ENCODE data around the gene SHKBP1. TPM values are rescaled to one million over a fixed set of nuclear protein-coding genes. Genes with fewer than 3 reads are reported as not detected.

Gene SHKBP1
- total and polyA plus RNA-seq, 9 of the 15 experiments (the other 6 are each of a cell fraction or from before 2014, with no cell fraction given), result 1.2 to 58.1 (median 22.3) TPM

DNA sequence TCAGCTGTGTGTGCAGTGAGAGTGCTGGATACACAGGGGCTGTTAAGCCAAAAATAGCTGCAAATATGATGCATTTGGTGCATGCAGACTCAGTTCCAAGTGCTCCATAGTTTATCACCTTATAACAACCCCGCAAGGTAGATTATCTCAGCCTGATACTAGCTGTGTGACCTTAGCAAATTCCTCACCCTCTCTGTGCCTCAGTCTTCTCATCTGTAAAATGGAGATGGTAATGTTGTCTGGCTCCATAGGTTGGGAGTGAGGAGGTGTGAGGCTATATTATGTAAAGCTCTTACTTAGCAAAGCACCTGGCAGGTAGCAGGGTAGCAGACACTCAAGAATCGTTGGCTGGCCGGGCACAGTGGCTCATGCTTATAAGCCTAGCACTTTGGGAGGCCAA, 23.8 kb upstream of the SHKBP1 start:
- Histone ChIP-seq H3K9ac (ENCODE audit: insufficient read depth in 1 of 2, low read depth in 2 of 2, low read length in 2 of 2) (no peak overlapping the region), H3K27ac (ENCODE audit: extremely low read depth, low read depth, low read length) (no peak overlapping the region), H3K4me1 (replicated peaks in 1 of 2; ENCODE audit: control insufficient read depth in 2 of 2, insufficient read depth in 2 of 2, low read length in 2 of 2) (peaks cover 3 to 25% of the 10 kb centered on the region in 2 experiments; a peak in 3 of 5 replicates), H3K9me3 (replicated peaks; ENCODE audit: control insufficient read depth, insufficient read depth, low read depth, low read length) (no peaks in the 10 kb centered on the region), H3K4me3 (no peak overlapping the region), H3K27me3 (ENCODE audit: control insufficient read depth in 2 of 2, insufficient read depth in 2 of 2, low read length in 2 of 2) (peaks cover 3 to 36% of the 10 kb centered on the region in 2 experiments), H3K36me3 (ENCODE audit: control insufficient read depth, insufficient read depth, low read length) (no peaks in the 10 kb centered on the region), H3K79me2 (ENCODE audit: control insufficient read depth, insufficient read depth, low read length) (no peaks in the 10 kb centered on the region), H2AFZ (ENCODE audit: low read depth, low read length) (no peak overlapping the region), H3K9me1 (ENCODE audit: control insufficient read depth, insufficient read depth, low read length) (no peaks in the 10 kb centered on the region), H3K4me2 (ENCODE audit: insufficient read depth, low read length) (no peak overlapping the region), H4K20me1 (replicated peaks; ENCODE audit: control insufficient read depth, insufficient read depth, low read length) (no peaks in the 10 kb centered on the region)
- ChIA-PET POLR2A (interaction anchor here (0.8 kb wide), 1 partner anchor 18 kb away, joined by 3 read pairs; no protein-coding TSS in a partner anchor), CTCF (ENCODE audit: low intra/inter-chr PET ratio) (no interaction called here)
- BruUV-seq (replicated peaks), result no TSS peak
- ATAC-seq (no peak), DNase-seq (ENCODE audit: extremely low read depth in 1 of 4, low spot score in 3 of 4) (no peak), FAIRE-seq (no peak)
- intact Hi-C loops (cut with micrococcal nuclease) (no loop called here), in situ Hi-C loops (cut with MboI) (no loop called here)
- WGBS (ENCODE audit: insufficient coverage, low coverage, missing lambda C conversion rate), result 28% methylated on average over 3 of the region's 3 CpGs
- TF ChIP-seq MBD2 (IDR thresholded peaks at IDR 0.05; ENCODE audit: borderline replicate concordance, low read depth) (no peak), ZC3H11A (IDR thresholded peaks at IDR 0.05; ENCODE audit: low read depth, low read length) (no peak), RBM25 (IDR thresholded peaks at IDR 0.05; ENCODE audit: low read depth, low read length, severe bottlenecking) (peak; percentile 91), SMARCA5 (IDR thresholded peaks at IDR 0.05) (0 out of 2 replicates have a peak, but pooled peaks have one; percentile 52), TCFL5 (CRISPR knock-in tag; conservative IDR thresholded peaks at IDR 0.05) (no peak), PHF20 (IDR thresholded peaks at IDR 0.05; ENCODE audit: partially characterized antibody) (no peak), BCOR (IDR thresholded peaks at IDR 0.05) (peak; percentile 84), ZFP36 (IDR thresholded peaks at IDR 0.05; ENCODE audit: low read depth, low read length, partially characterized antibody) (peak; percentile 51), ADNP (tag; IDR thresholded peaks at IDR 0.05) (peak; percentile 46; the same call in 1 of the 2 replicates), RCOR1 (IDR thresholded peaks at IDR 0.05; ENCODE audit: borderline replicate concordance in 1 of 2, low read depth in 2 of 2, low read length in 2 of 2) (peak in 1 of 2 experiments; percentile 36; a peak in 1 of 4 replicates), CHD4 (IDR thresholded peaks at IDR 0.05; ENCODE audit: insufficient read depth, insufficient replicate concordance, low read depth, low read length, poor library complexity, severe bottlenecking) (peak; percentile 35), RBM39 (optimal IDR thresholded peaks at IDR 0.05; ENCODE audit: low read depth, low read length) (no peak), ZSCAN32 (CRISPR knock-in tag; IDR thresholded peaks at IDR 0.05) (no peak), HDAC6 (IDR thresholded peaks at IDR 0.05; ENCODE audit: low read depth, low read length) (no peak), RBM17 (IDR thresholded peaks at IDR 0.05; ENCODE audit: borderline replicate concordance, low read depth, low read length) (no peak), KDM1A (IDR thresholded peaks at IDR 0.05) (peak; percentile 37 to 79; a peak in 3 of 4 replicates), RBM22 (IDR thresholded peaks at IDR 0.05; ENCODE audit: low read depth, low read length, poor library complexity, severe bottlenecking) (no peak), HDAC2 (IDR thresholded peaks at IDR 0.05) (0 out of 2 replicates have a peak, but pooled peaks have one; percentile 32)

Measured in K562 (cell line).